ENCODE measurements around the gene RGS11.
"Not testable (repeated sequence)": the region's sequence is repeated elsewhere in the genome, so short reads cannot be mapped to it uniquely, and the experiment has no call there.

RGS11 gene

DNA sequence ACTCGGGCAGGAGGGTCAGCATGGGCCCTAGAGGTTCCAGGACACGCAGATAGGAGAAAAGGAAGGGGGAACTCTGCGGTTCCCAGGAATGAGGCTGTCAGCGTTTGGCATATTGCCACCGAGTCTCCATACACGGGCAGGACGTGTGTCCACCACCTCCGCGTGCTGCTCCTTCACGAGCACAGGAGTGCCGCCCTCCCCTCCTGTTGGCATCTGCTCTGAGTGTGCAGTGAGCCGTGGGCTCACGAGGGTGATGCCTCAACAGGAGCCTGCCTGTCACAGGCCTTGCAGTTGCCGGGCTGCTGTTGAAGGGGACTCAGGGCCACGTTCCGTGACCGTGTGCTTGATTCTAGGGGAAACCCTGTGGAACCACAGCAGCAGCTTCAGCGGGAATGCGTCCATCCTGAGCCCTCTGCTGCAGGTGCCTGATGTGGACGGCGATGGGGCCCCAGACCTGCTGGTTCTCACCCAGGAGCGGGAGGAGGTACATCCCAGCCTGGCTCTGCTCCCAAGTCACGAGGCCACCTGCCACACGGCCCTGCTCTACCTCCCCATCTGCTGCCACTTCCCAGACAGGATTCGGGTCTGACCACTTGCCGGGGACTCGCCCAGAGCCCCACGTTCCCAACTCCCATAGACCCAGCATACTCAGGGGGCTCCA, 14.6 kb downstream of the RGS11 start:
- DNase-seq = no peak

- no peak for DNase-seq
Measured at GRCh38 chr16:260326-260725, 15.4 kb downstream of the RGS11 start.

GRCh38 chr16:259814-260253, 15.9 kb downstream of the RGS11 start:
- no peak for DNase-seq

DNA sequence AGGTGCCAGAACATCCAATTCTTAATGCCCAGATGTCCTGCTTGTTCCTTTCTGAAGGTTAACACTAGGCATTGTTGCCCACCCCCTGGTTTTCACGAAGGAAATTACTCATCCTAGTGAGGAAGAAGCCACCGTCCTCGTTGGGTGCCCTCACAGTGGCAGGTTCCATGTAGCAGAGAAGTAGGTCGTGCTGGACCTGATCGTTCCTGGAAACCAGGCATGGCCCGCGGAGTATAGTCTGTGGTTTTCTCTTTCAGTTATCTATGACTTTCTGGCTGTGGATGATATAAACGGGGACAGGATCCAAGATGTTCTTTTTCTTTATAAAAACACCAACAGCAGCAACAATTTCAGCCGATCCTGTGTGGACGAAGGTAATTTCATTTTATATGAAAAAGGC, 16.5 kb downstream of the RGS11 start:
- no peak for DNase-seq

DNA sequence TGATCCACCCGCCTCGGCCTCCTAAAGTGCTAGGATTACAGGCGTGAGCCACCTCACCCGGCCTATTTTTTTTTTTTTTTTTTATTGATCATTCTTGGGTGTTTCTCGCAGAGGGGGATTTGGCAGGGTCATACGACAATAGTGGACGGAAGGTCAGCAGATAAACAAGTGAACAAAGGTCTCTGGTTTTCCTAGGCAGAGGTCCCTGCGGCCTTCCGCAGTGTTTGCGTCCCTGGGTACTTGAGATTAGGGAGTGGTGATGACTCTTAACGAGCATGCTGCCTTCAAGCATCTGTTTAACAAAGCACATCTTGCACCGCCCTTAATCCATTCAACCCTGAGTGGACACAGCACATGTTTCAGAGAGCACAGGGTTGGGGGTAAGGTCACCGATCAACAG, 17.7 kb downstream of the RGS11 start:
- not testable (repeated sequence) for DNase-seq

- no peak for DNase-seq
Measured at GRCh38 chr16:255183-255582, 20.6 kb downstream of the RGS11 start.

DNA sequence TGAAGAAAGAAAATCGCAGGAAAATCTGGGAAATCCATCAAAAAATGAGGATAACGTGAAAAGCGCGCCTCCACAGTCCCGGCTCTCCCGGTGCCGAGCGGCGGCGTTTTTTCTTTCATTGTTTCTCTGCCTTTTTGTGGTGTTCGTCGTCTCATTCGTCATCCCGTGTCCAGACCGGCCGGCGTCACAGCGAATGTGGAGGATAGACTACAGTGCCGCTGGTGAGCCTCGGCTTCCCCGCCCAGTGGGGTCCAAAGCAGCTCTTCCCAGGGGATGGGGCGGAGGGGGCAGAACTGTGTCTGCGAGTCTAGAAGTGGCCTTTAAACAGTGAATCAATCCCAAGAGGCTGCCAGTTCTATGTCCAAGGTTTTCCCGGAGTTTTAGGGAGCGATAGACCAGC, 21.3 kb downstream of the RGS11 start:
- no peak for DNase-seq

GRCh38 chr16:253833-254232, 21.9 kb downstream of the RGS11 start:
- no peak for DNase-seq

DNA sequence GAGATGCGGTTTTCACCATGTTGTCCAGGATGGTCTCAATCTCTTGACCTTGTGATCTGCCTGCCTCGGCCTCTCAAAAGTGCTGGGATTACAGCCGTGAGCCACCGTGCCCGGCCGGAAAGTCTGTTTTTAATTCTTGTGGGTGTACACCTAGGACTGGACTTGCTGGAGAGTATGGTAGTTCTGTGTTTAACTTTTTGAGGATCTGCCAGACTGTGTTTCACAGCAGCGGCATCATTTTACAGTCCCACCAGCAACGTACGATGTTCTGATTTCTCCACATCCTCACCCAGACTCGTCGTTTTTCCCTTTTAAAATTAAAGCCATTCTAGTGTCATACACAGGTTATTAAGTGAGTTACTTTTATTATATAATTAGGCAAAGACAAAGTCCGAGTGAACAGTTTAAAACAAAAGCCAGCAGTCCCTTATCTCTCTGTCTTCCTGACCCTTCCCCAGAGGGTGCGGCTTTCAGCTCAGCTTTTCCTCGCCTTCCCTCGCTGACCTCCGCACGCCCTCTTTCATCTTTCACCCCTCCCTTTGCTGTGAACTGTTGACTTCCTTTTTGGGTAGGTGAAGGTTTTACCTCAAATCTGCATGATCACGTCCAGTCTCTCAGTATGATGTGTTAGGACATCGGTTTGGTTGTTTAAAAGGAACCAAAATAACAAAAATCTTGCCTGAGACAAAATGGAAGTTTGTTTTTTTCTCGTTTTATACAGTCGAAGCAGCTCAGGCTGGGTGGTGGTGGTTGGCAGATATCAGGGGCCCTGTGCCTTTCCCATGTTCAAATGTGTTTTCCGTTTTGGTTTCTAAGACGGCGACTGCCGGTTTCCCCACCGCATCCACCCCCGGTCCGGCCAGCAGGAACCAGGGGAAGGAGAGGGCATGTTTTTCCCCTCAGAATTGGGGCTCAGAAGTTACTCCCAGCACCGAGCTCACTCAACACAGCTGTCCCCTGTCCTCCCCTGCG, 23.1 kb downstream of the RGS11 start:
- DNase-seq = peak; percentile 50

GRCh38 chr16:249431-249830, 26.3 kb downstream of the RGS11 start:
- DNase-seq = no peak

GRCh38 chr16:247027-247426, 28.7 kb downstream of the RGS11 start:
- no peak for DNase-seq

DNA sequence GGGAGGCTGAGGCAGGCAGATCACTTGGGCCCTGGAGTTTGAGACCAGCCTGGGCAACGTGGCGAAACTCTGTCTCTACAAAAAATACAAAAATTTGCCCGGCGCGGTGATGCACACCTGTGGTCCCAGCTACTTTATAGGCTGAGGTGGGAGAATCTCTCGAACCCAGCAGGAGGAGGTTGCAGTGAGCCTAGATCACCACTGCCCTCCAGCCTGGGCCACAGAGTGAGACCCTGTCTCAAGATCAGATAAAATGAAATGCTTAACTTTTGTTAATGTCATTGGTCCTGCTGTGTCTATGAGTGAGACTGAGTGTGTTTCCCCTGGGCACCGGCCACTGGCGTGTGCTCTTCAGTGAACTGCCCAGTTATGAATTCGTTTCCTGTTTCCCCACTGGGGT, 30.6 kb downstream of the RGS11 start:
- no peak for DNase-seq

DNA sequence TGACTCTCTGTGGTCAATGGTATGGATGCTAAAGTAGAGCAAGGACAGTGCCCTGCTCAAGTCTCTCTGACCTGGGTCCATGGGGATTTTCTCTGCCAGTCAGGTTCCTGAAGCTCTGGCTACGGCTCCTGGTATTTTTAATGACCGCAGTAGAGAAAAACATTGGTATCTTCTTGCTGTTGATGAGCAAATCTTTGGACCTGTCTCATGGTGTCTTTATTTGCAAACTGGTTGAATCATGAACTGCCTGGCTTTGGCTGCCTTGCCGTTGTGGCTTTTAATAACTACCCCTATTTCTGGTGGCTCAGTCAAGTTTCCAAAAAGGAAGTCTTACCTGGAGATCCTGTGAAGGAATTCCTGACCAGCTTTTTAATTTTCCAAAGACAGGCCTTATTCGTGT, 32.4 kb downstream of the RGS11 start:
- no peak for DNase-seq

DNA sequence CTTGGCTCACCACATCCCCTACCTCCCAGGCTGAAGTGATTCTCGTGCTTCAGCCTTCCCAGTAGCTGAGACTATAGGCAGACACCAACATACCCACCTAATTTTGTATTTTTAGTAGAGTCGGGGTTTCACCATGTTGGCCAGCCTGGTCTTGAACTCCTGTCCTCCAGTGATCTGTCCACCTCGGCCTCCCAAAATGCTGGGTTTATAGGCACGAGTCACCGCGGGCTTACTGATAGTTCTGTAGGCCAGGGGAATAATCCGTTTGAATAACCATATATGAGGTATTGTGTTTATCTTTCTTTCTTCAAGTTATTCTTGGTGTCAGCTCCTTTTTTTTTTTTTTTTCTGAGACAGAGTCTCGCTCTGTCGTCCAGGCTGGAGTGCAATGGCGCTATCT, 33.5 kb downstream of the RGS11 start:
- no peak for DNase-seq

DNA sequence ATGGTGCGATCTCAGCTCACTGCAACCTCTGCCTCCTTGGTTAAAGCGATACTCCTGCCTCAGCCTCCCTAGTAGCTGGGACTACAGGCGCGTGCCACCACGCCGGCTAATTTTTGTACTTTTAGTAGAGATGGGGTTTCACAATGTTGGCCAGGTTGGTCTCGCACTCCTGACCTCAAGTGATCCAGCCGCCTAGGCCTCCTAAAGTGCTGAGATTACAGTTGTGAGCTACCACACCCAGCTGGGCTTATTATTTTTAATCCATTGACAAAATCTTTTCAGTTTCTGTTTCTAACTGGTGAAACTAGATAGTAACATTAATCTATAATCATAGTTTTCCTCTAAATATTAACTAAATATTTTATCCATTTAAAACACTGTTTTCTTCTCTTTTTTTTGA, 35.2 kb downstream of the RGS11 start:
- DNase-seq = no peak

GRCh38 chr16:239948-240277, 35.8 kb downstream of the RGS11 start:
- DNase-seq = no peak

GRCh38 chr16:234468-235305, 41.1 kb downstream of the RGS11 start, which contains the start of gene FAM234A:
TSS of gene FAM234A (plus strand) at chr16:234821. CDS start at chr16:254414, 19,593 bp downstream.
- peak; percentile 88 for DNase-seq

GRCh38 chr16:230949-231348, 44.8 kb downstream of the RGS11 start:
- DNase-seq = no peak

DNA sequence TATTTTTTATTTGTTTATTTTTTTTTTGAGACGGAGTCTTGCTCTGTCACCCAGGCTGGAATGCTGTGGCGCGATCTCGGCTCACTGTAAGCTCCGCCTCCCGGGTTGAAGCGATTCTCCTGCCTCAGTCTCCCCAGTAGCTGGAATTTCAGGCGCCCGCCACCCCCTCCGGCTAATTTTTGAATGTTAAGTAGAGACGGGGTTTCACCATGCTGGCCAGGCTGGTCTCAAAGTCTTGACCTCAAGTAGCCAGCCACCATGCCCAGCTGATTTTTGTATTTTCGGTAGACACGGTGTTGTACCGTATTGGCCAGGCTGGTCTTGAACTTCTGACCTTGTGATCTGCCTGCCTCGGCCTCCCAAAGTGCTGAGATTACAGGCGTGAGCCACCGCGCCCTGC, 45.4 kb downstream of the RGS11 start:
- DNase-seq = not testable (repeated sequence)

DNA sequence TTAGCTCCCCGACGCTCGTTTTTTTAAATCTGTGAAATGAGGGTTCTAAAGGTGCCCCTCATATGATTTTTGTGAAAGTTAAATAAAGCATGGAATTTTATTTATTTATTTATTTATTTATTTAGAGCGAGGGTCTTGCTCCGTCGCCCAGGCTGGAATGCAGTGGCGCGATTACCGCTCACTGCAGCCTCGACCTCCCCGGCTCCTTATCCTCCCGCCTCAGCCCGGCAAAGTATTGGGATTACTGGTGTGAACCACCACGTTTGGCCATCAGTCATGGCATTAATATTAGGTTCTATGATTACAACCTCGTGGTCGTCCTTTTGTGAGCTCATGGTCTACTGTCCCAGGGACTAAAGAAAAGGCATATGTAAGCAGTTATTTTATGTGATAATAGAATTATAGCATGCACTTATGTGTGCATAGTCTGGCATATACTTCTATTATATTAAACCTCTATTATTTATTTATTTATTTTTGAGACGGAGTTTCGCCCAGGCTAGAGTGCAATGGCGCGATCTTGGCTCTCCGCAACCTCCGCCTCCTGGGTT, 45.9 kb downstream of the RGS11 start:
- DNase-seq = no peak

DNA sequence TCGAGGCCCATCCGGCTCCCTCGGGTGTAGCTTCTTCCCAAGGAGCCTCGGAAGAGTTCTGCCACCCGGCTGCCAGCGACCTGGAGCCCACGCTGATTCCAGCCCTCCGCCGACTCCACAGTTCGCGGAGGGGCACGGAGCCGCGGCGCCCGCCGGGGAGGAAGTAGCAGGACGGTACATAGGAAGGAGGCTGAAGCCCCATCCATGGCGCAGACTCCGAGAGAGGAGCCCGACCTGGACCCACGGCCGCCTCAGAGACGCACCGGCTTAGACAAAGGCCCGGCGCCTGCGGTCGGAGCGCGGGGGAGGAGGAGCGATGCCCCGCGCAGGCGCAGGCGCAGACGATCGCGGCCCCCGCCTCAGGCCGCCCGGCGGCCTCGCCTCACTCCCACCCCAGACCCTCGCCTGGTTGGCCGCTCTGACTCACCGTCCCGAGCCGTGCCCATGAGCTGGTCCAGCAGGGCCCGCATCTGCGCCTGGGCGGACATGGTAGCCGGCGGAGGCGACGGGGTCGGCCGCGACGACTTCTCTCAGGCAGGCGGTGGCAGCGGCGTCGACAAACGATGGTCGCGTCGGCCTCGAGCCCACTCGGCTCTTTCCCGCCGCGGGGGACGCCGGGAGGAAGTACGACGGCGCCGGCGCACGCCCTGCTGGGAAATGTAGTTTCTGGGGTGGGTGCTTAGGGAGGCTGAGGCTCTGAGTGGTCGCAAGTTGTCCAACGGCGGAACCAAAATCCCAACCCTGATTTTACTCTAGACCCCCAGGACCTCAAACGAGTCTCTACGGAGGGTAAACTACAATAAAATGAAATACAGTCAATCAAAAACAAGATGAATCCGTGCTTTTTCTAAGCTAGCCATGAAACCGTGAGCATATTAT, 46.7 kb downstream of the RGS11 start, which contains the start of gene LUC7L:
TSS of gene LUC7L (minus strand) at position 598 of the 879 bp plus-strand sequence. CDS start at position 488, 110 bp downstream.
- peak; percentile 83 for DNase-seq

Data from KG1 (cell line).